Endodermal cell (in vitro differentiated cells): ENCODE results near the gene NPHP4. TPM values are rescaled to one million over a fixed set of nuclear protein-coding genes. Genes with fewer than 3 reads are reported as not detected.

ENCODE experiments used
- DNase-seq: peaks from one replicate; pipeline ENCODE4 v3.0.0-alpha.2; 2017
- H3K27ac ChIP-seq: 2 replicates; pipeline ENCODE4 v1.5.1; 2013; ENCODE audit warnings: mild to moderate bottlenecking, low read depth, low read length, moderate library complexity
- H3K27me3 ChIP-seq: 2 replicates; pipeline ENCODE4 v1.6.1; 2013; ENCODE audit warnings: mild to moderate bottlenecking, low read length, moderate library complexity; ENCODE audit not compliant: insufficient read depth, control insufficient read depth, poor library complexity, severe bottlenecking
- H3K36me3 ChIP-seq: 2 replicates; pipeline ENCODE4 v1.7.0; 2013; ENCODE audit warnings: mild to moderate bottlenecking, low read length, moderate library complexity; ENCODE audit not compliant: control insufficient read depth, insufficient read depth
- H3K4me1 ChIP-seq: one replicate; pipeline ENCODE4 v1.7.0; 2013; ENCODE audit warnings: low read length; ENCODE audit not compliant: control insufficient read depth, insufficient read depth
- H3K4me3 ChIP-seq: 2 replicates; pipeline ENCODE4 v1.5.1; 2013; ENCODE audit warnings: mild to moderate bottlenecking, low read length, moderate library complexity
- H3K9ac ChIP-seq: 2 replicates; pipeline ENCODE4 v1.6.1; 2013; ENCODE audit warnings: mild to moderate bottlenecking, low read length, moderate library complexity; ENCODE audit not compliant: poor library complexity, severe bottlenecking; ENCODE audit errors: extremely low read depth
- H3K9me3 ChIP-seq: 2 replicates; pipeline ENCODE4 v1.6.1; 2013; ENCODE audit warnings: mild to moderate bottlenecking, low read length, moderate library complexity; ENCODE audit not compliant: control insufficient read depth
- H3K27ac Mint-ChIP-seq: 2 replicates; pipeline ENCODE4 v1.8.0; 2020; ENCODE audit warnings: mixed read lengths
- H3K27me3 Mint-ChIP-seq: 2 replicates; pipeline ENCODE4 v1.8.0; 2021; ENCODE audit warnings: mild to moderate bottlenecking, mixed read lengths; ENCODE audit not compliant: insufficient read depth
- H3K36me3 Mint-ChIP-seq: 2 replicates; pipeline ENCODE4 v1.8.0; 2020; ENCODE audit warnings: low read depth, mixed read lengths
- H3K4me1 Mint-ChIP-seq: 2 replicates; pipeline ENCODE4 v1.8.0; 2020; ENCODE audit warnings: mixed read lengths
- H3K4me3 Mint-ChIP-seq: 2 replicates; pipeline ENCODE4 v1.8.0; 2020; ENCODE audit warnings: mild to moderate bottlenecking, moderate library complexity, mixed read lengths
- H3K9me3 Mint-ChIP-seq: 2 replicates; pipeline ENCODE4 v1.8.0; 2020; ENCODE audit warnings: mild to moderate bottlenecking, mixed read lengths
- CTCF ChIP-seq: fragments of 200-600 bp; sonication (generic); conservative IDR thresholded peaks from 2 replicates; pipeline ENCODE4 v1.5.0; 2021; ENCODE audit warnings: antibody characterized with exemption, mild to moderate bottlenecking
- WGBS, 2 experiments: methylation state at CpG; one replicate each; pipeline versions ENCODE4 v1.1.5 to v1.1.7; 2013; ENCODE audit warnings: missing lambda C conversion rate in 2 of 2, mixed read lengths in 1 of 2; ENCODE audit not compliant: insufficient coverage in 1 of 2, insufficient read length in 1 of 2; 5-methylcytosine and 5-hydroxymethylcytosine counted together
- total RNA-seq, 2 donors: library from RNA; stranded (reverse); fragmentation: NEBNext Ultra II Directional in 1 of 2; extraction: Animal tissue kit (Norgen Biotek cat#: 25700) in 1 of 2; gene quantifications; 2 replicates in 1 of 2; 3 replicates in 1 of 2; pipeline ENCODE4 v1.2.1, GENCODE V29; 2021

The NPHP4 gene
- total RNA-seq, 2 donors from 2014 or later: 19.1 to 25.4 TPM

GRCh38 chr1:6030547-6031261 lies 38.5 kb upstream of the NPHP4 start:
- H3K36me3 ChIP-seq: no peaks in the 10 kb centered on the region
- WGBS, 2 experiments: 88 to 100% methylated on average over 2 of the region's 2 CpGs
- no peak for DNase-seq
- no peaks in the 10 kb centered on the region for H3K9me3 ChIP-seq
- no peak overlapping the region for H3K9ac ChIP-seq
- Mint-ChIP-seq H3K4me1 (no peaks in the 10 kb centered on the region), H3K27me3 (no peaks in the 10 kb centered on the region), H3K4me3 (no peak overlapping the region), H3K9me3 (no peaks in the 10 kb centered on the region), H3K27ac (no peak overlapping the region), H3K36me3 (no peaks in the 10 kb centered on the region)
- no peak overlapping the region for H3K4me3 ChIP-seq
- no peak for TF ChIP-seq CTCF
- H3K27ac ChIP-seq: no peak overlapping the region
- H3K27me3 ChIP-seq: no peaks in the 10 kb centered on the region
- no peaks in the 10 kb centered on the region for H3K4me1 ChIP-seq

- Mint-ChIP-seq H3K4me3 (no peak overlapping the region), H3K4me1 (no peaks in the 10 kb centered on the region), H3K36me3 (no peaks in the 10 kb centered on the region), H3K27me3 (no peaks in the 10 kb centered on the region), H3K9me3 (no peaks in the 10 kb centered on the region), H3K27ac (no peak overlapping the region)
- Histone ChIP-seq H3K9ac (no peak overlapping the region), H3K27me3 (no peaks in the 10 kb centered on the region), H3K36me3 (no peaks in the 10 kb centered on the region), H3K9me3 (no peaks in the 10 kb centered on the region), H3K4me1 (no peaks in the 10 kb centered on the region), H3K4me3 (no peak overlapping the region), H3K27ac (no peak overlapping the region)
- 85 to 90% methylated on average over 7 of the region's 7 CpGs for WGBS, 2 experiments
- DNase-seq: no peak
- TF ChIP-seq CTCF: no peak
Observed at GRCh38 chr1:6030132-6030531, 37.9 kb upstream of the NPHP4 start.

- no peaks in the 10 kb centered on the region for H3K36me3 ChIP-seq
- no peak for TF ChIP-seq CTCF
- no peak overlapping the region for H3K27ac Mint-ChIP-seq
- no peak for DNase-seq
- H3K27ac ChIP-seq: no peak overlapping the region
- H3K4me1 Mint-ChIP-seq: no peaks in the 10 kb centered on the region
- H3K4me1 ChIP-seq: no peaks in the 10 kb centered on the region
- H3K36me3 Mint-ChIP-seq: no peaks in the 10 kb centered on the region
- no peaks in the 10 kb centered on the region for H3K27me3 Mint-ChIP-seq
- H3K9me3 ChIP-seq: no peaks in the 10 kb centered on the region
- no peak overlapping the region for H3K9ac ChIP-seq
- H3K9me3 Mint-ChIP-seq: no peaks in the 10 kb centered on the region
- no peak overlapping the region for H3K4me3 Mint-ChIP-seq
- no peaks in the 10 kb centered on the region for H3K27me3 ChIP-seq
- no peak overlapping the region for H3K4me3 ChIP-seq
- WGBS, 2 experiments: 91 to 93% methylated on average over 2 to 5 of the region's 5 CpGs
Observed at GRCh38 chr1:6029351-6029750, 37.1 kb upstream of the NPHP4 start.
